ENCODE measurements around the gene ZCCHC10.
A peak's percentile ranks its signal among the peaks of the same experiment; 100 is the strongest.

Gene ZCCHC10

DNA sequence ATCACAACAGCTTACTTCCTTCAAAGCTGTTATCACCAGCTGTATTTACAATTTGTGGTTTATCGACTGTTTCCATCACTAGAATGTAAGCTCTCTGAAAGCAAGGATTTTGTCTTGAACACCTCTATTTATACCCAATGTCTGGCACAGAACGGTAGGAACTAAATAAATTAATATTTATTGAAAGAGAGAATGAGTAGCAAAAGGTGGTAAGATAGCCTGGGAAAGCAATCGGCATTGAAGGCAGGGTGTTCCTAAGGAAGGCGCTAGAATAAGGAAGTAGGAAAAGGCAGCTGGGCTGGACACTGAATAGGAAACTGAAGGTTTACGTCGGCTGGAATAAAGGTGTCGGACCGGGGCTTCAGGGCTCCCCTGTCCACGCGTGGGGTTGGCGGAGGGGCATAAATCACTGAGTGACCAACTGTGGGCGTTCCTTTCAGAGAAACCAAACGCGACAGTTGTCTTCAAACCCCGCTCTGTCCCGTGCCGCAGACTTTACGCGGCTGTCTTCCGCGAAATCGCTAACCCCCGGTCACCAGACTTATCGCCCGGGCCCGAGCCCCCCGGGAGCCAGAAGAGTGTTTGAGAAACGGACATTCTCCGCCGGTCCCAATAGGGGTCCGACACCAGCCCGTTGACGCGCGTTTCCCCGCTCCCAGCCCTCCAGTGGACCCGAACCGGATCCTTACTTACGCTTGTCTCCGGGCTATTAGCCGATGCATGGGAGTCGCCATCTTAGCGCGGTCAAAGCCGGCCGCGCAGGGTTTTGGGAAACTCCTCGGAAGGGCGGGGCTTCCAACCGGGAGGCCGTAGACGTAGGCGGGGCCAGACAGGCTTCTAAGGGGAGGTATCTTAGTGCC lies at the start of gene ZCCHC10:
TSS of gene ZCCHC10 (minus strand) at position 746 of the 860 bp plus-strand sequence. CDS start at position 734, 12 bp downstream.
- Histone ChIP-seq H3K36me3 (ENCODE audit: insufficient read depth, low read length) (peaks cover 24% of the 10 kb centered on the region), H3K27me3 (ENCODE audit: insufficient read depth, low read length) (no peaks in the 10 kb centered on the region), H3K9me3 (ENCODE audit: low read length) (no peaks in the 10 kb centered on the region), H3K4me1 (ENCODE audit: insufficient read depth, low read length, severe bottlenecking) (peaks cover 38% of the 10 kb centered on the region), H3K9me2 (ENCODE audit: low read depth, low read length) (no peaks in the 10 kb centered on the region), H2AFZ (ENCODE audit: low read length) (peak within 1 kb of the TSS; percentile 94), H4K20me1 (ENCODE audit: insufficient read depth, low read length) (no peaks in the 10 kb centered on the region), H3F3A (ENCODE audit: insufficient read depth, low read length) (no peaks in the 10 kb centered on the region), H3K4me3 (ENCODE audit: low read depth, low read length, poor library complexity, severe bottlenecking) (peak within 1 kb of the TSS; percentile 69), H3K79me2 (ENCODE audit: insufficient read depth, low read length) (peaks cover 35% of the 10 kb centered on the region), H3K9ac (ENCODE audit: low read length) (peak within 1 kb of the TSS; percentile 70), H3K27ac (ENCODE audit: low read depth, low read length, poor library complexity, severe bottlenecking) (peak within 1 kb of the TSS; percentile 61), H3K4me2 (ENCODE audit: low read length) (peak within 1 kb of the TSS; percentile 86)
- TF ChIP-seq, protein P1, sequence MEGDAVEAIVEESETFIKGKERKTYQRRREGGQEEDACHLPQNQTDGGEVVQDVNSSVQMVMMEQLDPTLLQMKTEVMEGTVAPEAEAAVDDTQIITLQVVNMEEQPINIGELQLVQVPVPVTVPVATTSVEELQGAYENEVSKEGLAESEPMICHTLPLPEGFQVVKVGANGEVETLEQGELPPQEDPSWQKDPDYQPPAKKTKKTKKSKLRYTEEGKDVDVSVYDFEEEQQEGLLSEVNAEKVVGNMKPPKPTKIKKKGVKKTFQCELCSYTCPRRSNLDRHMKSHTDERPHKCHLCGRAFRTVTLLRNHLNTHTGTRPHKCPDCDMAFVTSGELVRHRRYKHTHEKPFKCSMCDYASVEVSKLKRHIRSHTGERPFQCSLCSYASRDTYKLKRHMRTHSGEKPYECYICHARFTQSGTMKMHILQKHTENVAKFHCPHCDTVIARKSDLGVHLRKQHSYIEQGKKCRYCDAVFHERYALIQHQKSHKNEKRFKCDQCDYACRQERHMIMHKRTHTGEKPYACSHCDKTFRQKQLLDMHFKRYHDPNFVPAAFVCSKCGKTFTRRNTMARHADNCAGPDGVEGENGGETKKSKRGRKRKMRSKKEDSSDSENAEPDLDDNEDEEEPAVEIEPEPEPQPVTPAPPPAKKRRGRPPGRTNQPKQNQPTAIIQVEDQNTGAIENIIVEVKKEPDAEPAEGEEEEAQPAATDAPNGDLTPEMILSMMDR (IDR thresholded peaks at IDR 0.05; ENCODE audit: low read length), result no peak
- TF ChIP-seq EZH2 (IDR thresholded peaks at IDR 0.05; ENCODE audit: borderline replicate concordance, low read length), result no peak

DNA sequence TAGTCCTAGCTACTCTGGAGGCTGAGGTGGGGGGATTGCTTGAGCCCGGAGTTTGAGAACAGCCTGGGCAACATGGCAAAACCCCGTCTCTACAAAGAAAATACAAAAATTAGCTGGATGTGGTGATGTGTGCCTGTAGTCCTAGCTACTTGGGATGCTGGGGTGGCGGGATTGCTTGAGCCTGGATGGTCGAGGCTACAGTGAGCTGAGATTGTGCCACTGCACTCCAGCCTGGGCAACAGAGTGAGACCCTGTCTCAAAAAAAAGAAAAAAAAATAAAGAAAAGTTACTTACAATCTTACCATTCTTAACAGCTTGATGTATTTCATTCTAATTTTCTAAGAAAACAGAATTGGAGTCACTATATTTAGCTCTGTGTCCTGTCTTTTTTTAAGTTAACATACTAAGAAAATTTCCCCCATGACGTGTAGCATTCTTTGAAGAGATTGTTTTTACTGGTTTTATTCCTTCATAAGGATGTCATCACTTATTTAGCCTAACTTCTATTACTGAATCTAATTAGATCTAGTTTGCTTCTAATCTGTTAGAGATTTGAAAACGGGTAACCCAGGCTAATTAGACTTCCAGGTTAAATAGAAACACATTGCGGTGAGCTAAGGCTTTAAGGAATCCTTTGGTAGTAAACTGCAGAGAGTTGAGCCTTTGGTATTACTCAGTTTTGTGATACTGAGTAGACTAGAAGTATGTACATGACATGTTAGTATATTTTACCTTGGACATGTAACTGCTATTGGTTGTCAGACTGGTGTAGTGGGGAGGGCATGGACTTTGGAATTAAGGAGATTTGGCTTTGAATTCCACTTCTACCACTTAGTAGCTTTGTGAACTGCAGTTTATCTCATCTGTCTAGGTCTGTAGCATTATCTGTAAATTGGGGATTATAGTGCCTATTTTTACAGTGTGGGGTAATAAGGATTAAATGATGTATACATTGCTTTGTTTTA lies 49.5 kb upstream of the ZCCHC10 start:
- Histone ChIP-seq H3F3A (ENCODE audit: insufficient read depth, low read length) (no peaks in the 10 kb centered on the region), H3K4me3 (ENCODE audit: low read depth, low read length, poor library complexity, severe bottlenecking) (no peak overlapping the region), H3K9me2 (ENCODE audit: low read depth, low read length) (no peaks in the 10 kb centered on the region), H2AFZ (ENCODE audit: low read length) (no peak overlapping the region), H3K27me3 (ENCODE audit: insufficient read depth, low read length) (no peaks in the 10 kb centered on the region), H3K79me2 (ENCODE audit: insufficient read depth, low read length) (peaks cover 53% of the 10 kb centered on the region), H3K36me3 (ENCODE audit: insufficient read depth, low read length) (peaks cover 97% of the 10 kb centered on the region), H3K27ac (ENCODE audit: low read depth, low read length, poor library complexity, severe bottlenecking) (no peak overlapping the region), H4K20me1 (ENCODE audit: insufficient read depth, low read length) (no peaks in the 10 kb centered on the region), H3K4me1 (ENCODE audit: insufficient read depth, low read length, severe bottlenecking) (no peaks in the 10 kb centered on the region), H3K4me2 (ENCODE audit: low read length) (no peak overlapping the region), H3K9ac (ENCODE audit: low read length) (no peak overlapping the region), H3K9me3 (ENCODE audit: low read length) (no peaks in the 10 kb centered on the region)
- TF ChIP-seq EZH2 (IDR thresholded peaks at IDR 0.05; ENCODE audit: borderline replicate concordance, low read length), result no peak
- TF ChIP-seq, protein P1 (IDR thresholded peaks at IDR 0.05; ENCODE audit: low read length), result no peak

DNA sequence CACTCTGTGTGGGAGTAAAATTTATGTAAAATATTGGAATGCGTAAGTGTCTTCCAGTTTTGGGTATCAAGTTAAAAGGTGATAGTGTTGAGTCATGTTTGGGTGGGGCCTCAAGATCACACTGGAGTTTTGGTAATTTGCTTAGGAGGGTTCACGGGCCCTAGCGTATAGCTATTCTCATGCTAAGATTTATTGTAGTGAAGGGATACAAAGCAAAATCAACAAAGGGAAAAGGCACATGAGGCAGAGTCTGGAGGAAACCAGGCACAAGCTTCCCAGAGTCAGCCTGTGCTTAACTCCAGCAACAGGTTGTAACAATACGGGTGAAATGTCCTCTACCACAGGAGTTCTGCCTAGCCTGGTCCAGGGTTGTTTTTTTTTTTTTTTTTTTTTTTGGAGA lies 45.7 kb upstream of the ZCCHC10 start:
- Histone ChIP-seq H3K27me3 (ENCODE audit: insufficient read depth, low read length) (no peaks in the 10 kb centered on the region), H3K4me3 (ENCODE audit: low read depth, low read length, poor library complexity, severe bottlenecking) (no peak overlapping the region), H3K9ac (ENCODE audit: low read length) (no peak overlapping the region), H3K27ac (ENCODE audit: low read depth, low read length, poor library complexity, severe bottlenecking) (no peak overlapping the region), H3K4me2 (ENCODE audit: low read length) (no peak overlapping the region), H4K20me1 (ENCODE audit: insufficient read depth, low read length) (no peaks in the 10 kb centered on the region), H3K36me3 (ENCODE audit: insufficient read depth, low read length) (peaks cover 100% of the 10 kb centered on the region), H3K4me1 (ENCODE audit: insufficient read depth, low read length, severe bottlenecking) (no peaks in the 10 kb centered on the region), H2AFZ (ENCODE audit: low read length) (no peak overlapping the region), H3F3A (ENCODE audit: insufficient read depth, low read length) (no peaks in the 10 kb centered on the region), H3K9me2 (ENCODE audit: low read depth, low read length) (no peaks in the 10 kb centered on the region), H3K9me3 (ENCODE audit: low read length) (no peaks in the 10 kb centered on the region), H3K79me2 (ENCODE audit: insufficient read depth, low read length) (peaks cover 29% of the 10 kb centered on the region; the same call in 1 of the 2 replicates)
- no peak for TF ChIP-seq EZH2 (IDR thresholded peaks at IDR 0.05; ENCODE audit: borderline replicate concordance, low read length)
- TF ChIP-seq, protein P1 (IDR thresholded peaks at IDR 0.05; ENCODE audit: low read length), result no peak

Data from OCI-LY1 (cell line).